A549 (cell line): ENCODE results near the gene FKBP6. TPM values are rescaled to one million over a fixed set of nuclear protein-coding genes. Genes with fewer than 3 reads are reported as not detected.

ENCODE experiments used
- ATAC-seq, 2 experiments: fragments of 200-7000 bp in 1 of 2; fragments of >200 bp in 1 of 2; cut with Nextera tagmentation in 1 of 2; cut with Tn5 transposase in 1 of 2; 3 replicates each; pipeline versions ENCODE4 v1.8.0 to v1.9.1; 2018 to 2020; ENCODE audit warnings: mild to moderate bottlenecking in 1 of 2, moderate library complexity in 1 of 2
- CTCF ChIA-PET: fragments of 300-600 bp; sonication (Branson Sonifier 250); formaldehyde crosslinking; extraction: SDS; loops from one replicate; lab custom pipeline; 2021; ENCODE audit warnings: antibody characterized with exemption, inconsistent platforms; lab: Yijun Ruan, JAX
- POLR2A ChIA-PET: fragments of 350-600 bp; formaldehyde crosslinking; extraction: SDS; loops from one replicate; lab custom pipeline; 2021; ENCODE audit warnings: antibody characterized with exemption, inconsistent platforms; lab: Yijun Ruan, JAX
- DNase-seq, 2 experiments: peaks; one replicate each; pipeline versions ENCODE4 v3.0.0 to v3.0.0-alpha.2; 2011 to 2016; ENCODE audit warnings: low read depth in 1 of 2, low spot score in 1 of 2
- FAIRE-seq: peaks from 2 replicates; lab custom pipeline; 2011; peaks lifted over from hg19 to GRCh38; lab: Jason Lieb, UNC
- H3K27ac ChIP-seq, 2 experiments: fragments of >200 bp; sonication (Bioruptor Twin); formaldehyde crosslinking; 3 replicates each; pipeline ENCODE4 v1.5.1; 2016 to 2017
- H3K4me1 ChIP-seq: fragments of >200 bp; sonication (Bioruptor Twin); formaldehyde crosslinking; 3 replicates; pipeline ENCODE4 v1.6.1; 2016
- H3K4me2 ChIP-seq: fragments of >200 bp; sonication (Bioruptor Twin); formaldehyde crosslinking; 3 replicates; pipeline ENCODE4 v1.6.1; 2016
- H3K4me3 ChIP-seq: fragments of >200 bp; sonication (Bioruptor Twin); formaldehyde crosslinking; 3 replicates; pipeline ENCODE4 v1.5.1; 2016
- H3K9me3 ChIP-seq: fragments of >200 bp; sonication (Bioruptor Twin); formaldehyde crosslinking; 3 replicates; pipeline ENCODE4 v1.6.1; 2016
- BCL3 ChIP-seq: fragments of >200 bp; sonication (Bioruptor Twin); formaldehyde crosslinking; IDR thresholded peaks from 3 replicates; pipeline ENCODE4 v1.6.1; 2016
- CBX8 ChIP-seq: fragments of 200-600 bp; sonication (generic); IDR thresholded peaks from 2 replicates; pipeline ENCODE4 v1.6.1; 2016
- CHD2 ChIP-seq: fragments of 150-350 bp; IDR thresholded peaks from 2 replicates; pipeline ENCODE4 v1.6.1; 2014; ENCODE audit warnings: low read length; ENCODE audit not compliant: partially characterized antibody
- E2F6 ChIP-seq: IDR thresholded peaks from 2 replicates; pipeline ENCODE4 v1.6.1; 2012; ENCODE audit warnings: low read depth, borderline replicate concordance
- ELK1 ChIP-seq: fragments of 150-350 bp; IDR thresholded peaks from 2 replicates; pipeline ENCODE4 v1.6.1; 2014; ENCODE audit warnings: low read depth, mild to moderate bottlenecking, low read length
- EP300 ChIP-seq, 2 experiments: fragments of >200 bp; sonication (Bioruptor Twin); formaldehyde crosslinking; IDR thresholded peaks; 2 replicates in 1 of 2; 3 replicates in 1 of 2; pipeline ENCODE4 v1.6.1; 2016 to 2017
- GATA3 ChIP-seq: IDR thresholded peaks from 2 replicates; pipeline ENCODE4 v1.6.1; 2012; ENCODE audit warnings: borderline replicate concordance
- HMGXB4 ChIP-seq: fragments of 250-450 bp; sonication (Bioruptor Pico); IDR thresholded peaks from 2 replicates; pipeline ENCODE4 v1.5.0; 2021; ENCODE audit warnings: mild to moderate bottlenecking, moderate library complexity, borderline replicate concordance
- HOXA7 ChIP-seq: fragments of 250-450 bp; sonication (Bioruptor Pico); IDR thresholded peaks from 2 replicates; pipeline ENCODE4 v1.5.0; 2020; ENCODE audit warnings: mild to moderate bottlenecking, moderate library complexity
- HOXB5 ChIP-seq: fragments of 250-450 bp; sonication (Bioruptor Pico); IDR thresholded peaks from 2 replicates; pipeline ENCODE4 v1.5.0; 2020; ENCODE audit warnings: mild to moderate bottlenecking, moderate library complexity
- KDM5A ChIP-seq: fragments of 200-600 bp; sonication (generic); IDR thresholded peaks from 2 replicates; pipeline ENCODE4 v1.6.1; 2016; ENCODE audit warnings: antibody characterized with exemption, mild to moderate bottlenecking
- MAX ChIP-seq: IDR thresholded peaks from 2 replicates; pipeline ENCODE4 v1.6.1; 2012
- MYC ChIP-seq: IDR thresholded peaks from 2 replicates; pipeline ENCODE4 v1.6.1; 2012; ENCODE audit warnings: mild to moderate bottlenecking, inconsistent platforms, low read length, improper control_type of control experiment, borderline replicate concordance
- NFE2L2 ChIP-seq: fragments of 150-350 bp; conservative IDR thresholded peaks from 2 replicates; pipeline ENCODE4 v1.6.1; 2014; ENCODE audit warnings: low read length
- POLR2A ChIP-seq: IDR thresholded peaks from 2 replicates; pipeline ENCODE4 v1.6.1; 2012; ENCODE audit warnings: mild to moderate bottlenecking, low read length
- POLR2AphosphoS2 ChIP-seq: conservative IDR thresholded peaks from 2 replicates; pipeline ENCODE4 v1.6.1; 2012; ENCODE audit warnings: low read length, improper control_type of control experiment, inconsistent platforms
- RCOR1 ChIP-seq: fragments of 150-350 bp; IDR thresholded peaks from 2 replicates; pipeline ENCODE4 v1.6.1; 2014; ENCODE audit warnings: antibody characterized with exemption, low read length, low read depth
- REST ChIP-seq: fragments of 200-600 bp; sonication (generic); IDR thresholded peaks from 2 replicates; pipeline ENCODE4 v1.6.1; 2016; ENCODE audit warnings: antibody characterized with exemption, mild to moderate bottlenecking, moderate library complexity
- RFX5 ChIP-seq: fragments of 450-650 bp; IDR thresholded peaks from 2 replicates; pipeline ENCODE4 v1.7.1; 2014; ENCODE audit warnings: antibody characterized with exemption, mild to moderate bottlenecking, moderate library complexity
- TP53 ChIP-seq: fragments of 250-450 bp; sonication (Bioruptor Pico); IDR thresholded peaks from 2 replicates; pipeline ENCODE4 v1.5.0; 2021; ENCODE audit warnings: mild to moderate bottlenecking, moderate library complexity
- ZSCAN20 ChIP-seq: fragments of 250-450 bp; sonication (Bioruptor Pico); IDR thresholded peaks from 2 replicates; pipeline ENCODE4 v1.8.0; 2022; ENCODE audit warnings: mild to moderate bottlenecking, moderate library complexity
- WGBS: methylation state at CpG from one replicate; pipeline ENCODE4 v1.1.6; 2017; ENCODE audit errors: missing lambda C conversion rate; 5-methylcytosine and 5-hydroxymethylcytosine counted together
- polyA plus RNA-seq, 4 experiments: library from polyadenylated mRNA; depleted of rRNA in 3 of 4; stranded (reverse); fragments of >200 nt; fragmentation: RNase III in 1 of 4; extraction: RNeasy Plus Mini Kit Qiagen cat#74134 plus additional on column Dnase treatment in 1 of 4; gene quantifications; 2 replicates in 3 of 4; 3 replicates in 1 of 4; pipeline ENCODE4 v1.2.3, GENCODE V29; 2011 to 2017

The FKBP6 gene
- polyA plus RNA-seq, 2 of the 4 experiments (the other 2 are of a cell fraction): 0.04 TPM; not detected in 1

GRCh38 chr7:73356159-73356558 lies 28.2 kb downstream of the FKBP6 start:
- Histone ChIP-seq H3K27ac (no peak overlapping the region), H3K4me2 (no peak overlapping the region), H3K9me3 (no peaks in the 10 kb centered on the region), H3K4me1 (peaks cover 9% of the 10 kb centered on the region), H3K4me3 (no peak overlapping the region)
- WGBS: 76% methylated on average over 5 of the region's 5 CpGs
- TF ChIP-seq ELK1 (no peak), CBX8 (no peak), REST (no peak), E2F6 (no peak), HOXA7 (CRISPR knock-in tag) (no peak), RCOR1 (no peak), HMGXB4 (CRISPR knock-in tag) (no peak), GATA3 (no peak), MYC (no peak), ZSCAN20 (no peak)
- POLR2A ChIA-PET: no interaction called here
- CTCF ChIA-PET: interaction anchor here (2.4 to 3.2 kb wide), 2 partner anchors 14 to 96 kb away, joined by 6 to 11 read pairs; no protein-coding TSS in a partner anchor
- DNase-seq: no peak
- ATAC-seq: no peak
- no peak for FAIRE-seq

- WGBS: 76% methylated on average over 13 of the region's 21 CpGs
- POLR2A ChIA-PET: no interaction called here
- FAIRE-seq: no peak
These were observed 30.8 kb downstream of the FKBP6 start for GRCh38 chr7:73358590-73359275.

More at GRCh38 chr7:73358590-73359275, 30.8 kb downstream of the FKBP6 start:
- H3K9me3 ChIP-seq: no peaks in the 10 kb centered on the region
- H3K27ac ChIP-seq: peak overlapping the region; percentile 34 to 59; a peak in 5 of 6 replicates
- H3K4me1 ChIP-seq: peaks cover 9% of the 10 kb centered on the region
- no peak for DNase-seq
- TF ChIP-seq MAX (no peak), CHD2 (no peak), ELK1 (no peak), NFE2L2 (no peak), KDM5A (no peak), BCL3 (no peak), POLR2AphosphoS2 (no peak), POLR2A (no peak), EP300 (IDR thresholded peaks at IDR 0.05) (no peak), ZSCAN20 (no peak), TP53 (CRISPR knock-in tag) (no peak), RFX5 (no peak), HOXB5 (CRISPR knock-in tag) (no peak)
- ATAC-seq: peak in 1 of 2 experiments; percentile 36; a peak in 3 of 6 replicates
- peak overlapping the region; percentile 75 for H3K4me2 ChIP-seq
- peak overlapping the region; percentile 29; the same call in 1 of the 3 replicates for H3K4me3 ChIP-seq
- CTCF ChIA-PET: interaction anchor here (1.2 to 3.2 kb wide), 3 partner anchors 34 to 93 kb away, joined by 3 to 11 read pairs (median 8); no protein-coding TSS in a partner anchor
